ENCODE results near the gene BEX4.

The BEX4 gene

DNA sequence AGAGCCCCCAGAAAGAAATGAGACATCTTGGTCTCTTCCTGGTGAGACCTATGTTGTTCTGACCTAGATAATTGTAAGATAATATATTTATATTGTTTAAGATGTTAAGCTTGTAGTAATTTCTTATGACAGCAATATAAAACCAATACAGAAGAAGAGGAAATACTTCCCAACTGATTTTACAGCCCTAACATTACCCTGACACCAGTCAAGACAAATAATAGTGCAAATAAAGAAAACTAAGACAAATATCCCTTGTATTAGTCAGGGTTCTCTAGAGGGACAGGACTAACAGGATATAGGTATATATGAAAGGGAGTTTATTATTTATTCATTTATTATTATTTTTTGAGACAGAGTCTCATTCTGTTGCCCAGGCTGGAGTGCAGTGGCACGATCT lies 21.4 kb downstream of the BEX4 start:
- no peak for DNase-seq (ENCODE audit: low read depth, low spot score)

DNA sequence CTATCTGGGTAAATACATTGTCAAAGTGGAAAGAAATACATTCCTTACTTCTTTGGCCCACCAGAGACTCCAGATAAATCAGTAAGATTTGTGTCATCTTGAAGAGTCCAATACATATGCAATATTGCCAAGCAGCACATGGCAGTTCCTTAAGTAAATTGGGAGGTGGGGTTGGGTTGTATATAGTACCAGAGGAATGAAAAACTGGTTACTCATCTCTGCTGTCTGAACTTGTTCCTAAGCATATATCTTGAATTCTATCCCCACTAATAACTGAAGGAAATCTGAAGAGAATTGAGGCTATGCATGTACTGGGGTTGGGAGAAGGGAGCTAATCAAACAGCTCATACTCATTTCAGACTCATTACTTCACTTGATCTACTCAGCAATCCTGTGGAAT lies 25.2 kb downstream of the BEX4 start:
- DNase-seq (ENCODE audit: low read depth, low spot score) = no peak

GRCh38 chrX:103248553-103248952 lies 33.6 kb downstream of the BEX4 start:
- no peak for DNase-seq (ENCODE audit: low read depth, low spot score)

- no peak for DNase-seq (ENCODE audit: low read depth, low spot score)
Observed at GRCh38 chrX:103249805-103250204, 34.9 kb downstream of the BEX4 start.

DNA sequence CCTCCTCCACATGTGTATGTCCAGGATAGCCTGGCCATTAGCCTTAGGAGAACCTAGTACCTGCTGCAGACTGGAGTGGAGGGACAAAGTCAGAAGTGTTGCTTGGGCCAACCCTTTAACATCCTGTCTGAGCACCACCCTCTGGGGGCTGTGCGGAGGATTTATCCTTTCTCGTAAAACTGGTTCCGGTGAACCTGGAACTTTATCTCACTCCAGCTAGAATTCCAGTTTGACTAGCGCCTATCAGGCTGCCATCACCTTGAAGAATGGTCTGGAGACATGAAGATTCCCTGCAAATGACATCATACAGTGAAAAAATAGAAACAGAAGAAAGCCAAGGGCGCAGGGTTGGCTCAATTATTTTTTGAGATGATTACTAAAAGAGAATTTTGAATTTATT lies 36.1 kb downstream of the BEX4 start:
- DNase-seq (ENCODE audit: low read depth, low spot score) = no peak

DNA sequence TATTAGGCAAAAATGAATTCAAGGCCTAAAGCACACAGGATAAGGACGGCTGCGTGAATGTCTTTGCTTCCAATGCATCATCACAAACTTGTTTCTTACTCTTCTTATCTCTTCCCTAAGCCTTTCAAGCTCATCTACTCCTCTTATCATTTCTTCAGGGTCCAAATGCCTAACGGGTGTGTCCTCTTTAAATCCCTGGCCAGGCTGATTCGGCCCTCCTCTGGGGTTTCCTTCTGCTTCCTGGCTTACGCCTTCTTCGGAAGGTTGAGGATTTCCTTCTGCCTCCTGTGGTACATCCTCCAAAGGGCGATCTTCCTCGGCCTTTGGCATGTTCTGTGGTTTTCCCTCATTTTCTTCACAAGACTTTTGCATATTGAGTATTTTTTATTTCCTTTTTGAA lies 38.7 kb downstream of the BEX4 start:
- DNase-seq (ENCODE audit: low read depth, low spot score) = no peak

- no peak for DNase-seq (ENCODE audit: low read depth, low spot score)
Observed at GRCh38 chrX:103254171-103254824, 39.4 kb downstream of the BEX4 start.

- peak; percentile 17 for DNase-seq (ENCODE audit: low read depth, low spot score)
Observed at GRCh38 chrX:103254921-103255493, 40.1 kb downstream of the BEX4 start, which contains the start of gene TCEAL8. TSS of gene TCEAL8 (minus strand) at chrX:103255155. CDS start at chrX:103253979, 1,176 bp downstream.

DNA sequence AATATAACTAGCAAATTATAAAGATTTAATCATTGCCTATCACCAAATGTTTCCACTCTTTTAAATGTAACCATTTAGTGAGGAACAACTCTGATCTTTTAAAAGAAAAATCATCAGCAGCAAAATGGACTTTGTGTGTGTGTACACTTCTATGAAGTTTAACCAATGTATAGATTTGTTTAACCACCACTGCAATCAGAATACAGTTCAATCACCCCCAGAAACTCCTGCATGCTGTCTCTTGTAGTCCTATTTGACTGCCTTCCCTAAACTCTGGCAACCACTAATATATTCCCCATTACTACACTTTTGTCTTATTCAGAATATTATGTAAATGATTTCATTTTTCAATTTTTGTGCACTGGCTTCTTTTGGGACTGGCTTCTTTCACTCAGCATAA lies 41.7 kb downstream of the BEX4 start:
- DNase-seq (ENCODE audit: low read depth, low spot score) = no peak

DNA sequence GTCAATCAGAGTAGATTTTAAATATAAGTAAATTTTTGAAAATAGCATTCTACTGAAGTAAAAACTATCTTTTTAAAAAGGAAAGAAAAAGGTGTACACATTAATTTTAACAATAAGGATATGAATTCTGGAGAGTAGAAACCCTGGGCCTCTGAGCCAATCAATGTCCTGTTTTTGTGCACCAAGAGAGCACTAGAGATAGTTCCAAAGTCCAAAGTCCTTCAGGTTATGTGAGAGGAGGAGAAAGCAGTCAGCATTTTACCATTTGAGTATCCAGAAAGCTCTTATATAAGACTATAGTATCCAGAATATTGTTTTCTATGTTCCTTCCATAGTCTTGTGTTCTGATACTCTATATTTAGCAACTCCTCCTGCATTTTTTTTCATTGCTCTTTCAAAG lies 43.4 kb downstream of the BEX4 start:
- no peak for DNase-seq (ENCODE audit: low read depth, low spot score)
